NB4 (cell line): ENCODE measurements around the gene UBA3.

Source experiments
- POLR2A ChIP-seq: IDR thresholded peaks from 2 replicates; pipeline ENCODE4 v1.6.1; 2011; ENCODE audit warnings: mild to moderate bottlenecking; ENCODE audit not compliant: insufficient read length; ENCODE audit errors: extremely low read depth
- TF ChIP-seq, protein P1 (sequence below): IDR thresholded peaks from one replicate; pipeline ENCODE4 v1.5.1; 2012; ENCODE audit warnings: low read depth, low read length
- TF ChIP-seq, protein P2 (sequence below): IDR thresholded peaks from 2 replicates; pipeline ENCODE4 v1.6.1; 2011; ENCODE audit warnings: low read depth, low read length

DNA sequence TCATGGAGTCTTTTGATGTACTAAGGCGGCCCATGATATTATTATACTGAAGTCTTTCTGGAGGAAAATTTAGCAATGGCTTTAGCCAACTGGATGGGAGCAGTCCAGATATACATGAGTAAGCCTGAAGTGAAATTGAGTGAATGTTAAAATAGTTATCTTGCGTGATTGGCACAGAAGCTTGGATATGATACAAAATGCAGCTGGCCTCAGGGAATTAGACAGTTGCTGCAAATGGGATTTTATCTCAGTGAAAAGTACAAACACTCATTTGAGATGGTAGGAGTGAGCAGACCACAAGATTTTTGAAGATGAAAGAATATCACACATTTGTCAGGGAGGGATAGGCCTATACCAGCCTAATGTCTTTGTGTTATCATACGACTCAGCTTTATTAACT, 33.4 kb upstream of the UBA3 start:
- TF ChIP-seq, protein P1, sequence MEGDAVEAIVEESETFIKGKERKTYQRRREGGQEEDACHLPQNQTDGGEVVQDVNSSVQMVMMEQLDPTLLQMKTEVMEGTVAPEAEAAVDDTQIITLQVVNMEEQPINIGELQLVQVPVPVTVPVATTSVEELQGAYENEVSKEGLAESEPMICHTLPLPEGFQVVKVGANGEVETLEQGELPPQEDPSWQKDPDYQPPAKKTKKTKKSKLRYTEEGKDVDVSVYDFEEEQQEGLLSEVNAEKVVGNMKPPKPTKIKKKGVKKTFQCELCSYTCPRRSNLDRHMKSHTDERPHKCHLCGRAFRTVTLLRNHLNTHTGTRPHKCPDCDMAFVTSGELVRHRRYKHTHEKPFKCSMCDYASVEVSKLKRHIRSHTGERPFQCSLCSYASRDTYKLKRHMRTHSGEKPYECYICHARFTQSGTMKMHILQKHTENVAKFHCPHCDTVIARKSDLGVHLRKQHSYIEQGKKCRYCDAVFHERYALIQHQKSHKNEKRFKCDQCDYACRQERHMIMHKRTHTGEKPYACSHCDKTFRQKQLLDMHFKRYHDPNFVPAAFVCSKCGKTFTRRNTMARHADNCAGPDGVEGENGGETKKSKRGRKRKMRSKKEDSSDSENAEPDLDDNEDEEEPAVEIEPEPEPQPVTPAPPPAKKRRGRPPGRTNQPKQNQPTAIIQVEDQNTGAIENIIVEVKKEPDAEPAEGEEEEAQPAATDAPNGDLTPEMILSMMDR: no peak
- TF ChIP-seq, protein P2, sequence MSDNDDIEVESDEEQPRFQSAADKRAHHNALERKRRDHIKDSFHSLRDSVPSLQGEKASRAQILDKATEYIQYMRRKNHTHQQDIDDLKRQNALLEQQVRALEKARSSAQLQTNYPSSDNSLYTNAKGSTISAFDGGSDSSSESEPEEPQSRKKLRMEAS: no peak
- TF ChIP-seq POLR2A: no peak
